ACHN (cell line): ENCODE measurements around the gene FAM217A.
"Not testable (repeated sequence)": the region's sequence is repeated elsewhere in the genome, so short reads cannot be mapped to it uniquely, and the experiment has no call there.

Experiments used
- DNase-seq: peaks from one replicate; pipeline ENCODE4 v3.0.0-alpha.2; 2015
- in situ Hi-C: cut with HindIII; loops from 2 replicates; pipeline ENCODE4 v1.10.0; 2017; ENCODE audit warnings: low sequenced_read_pairs, low pct_ligation_motif_present, low pct_unique_long_range_greater_than_20kb

FAM217A gene, protein sequence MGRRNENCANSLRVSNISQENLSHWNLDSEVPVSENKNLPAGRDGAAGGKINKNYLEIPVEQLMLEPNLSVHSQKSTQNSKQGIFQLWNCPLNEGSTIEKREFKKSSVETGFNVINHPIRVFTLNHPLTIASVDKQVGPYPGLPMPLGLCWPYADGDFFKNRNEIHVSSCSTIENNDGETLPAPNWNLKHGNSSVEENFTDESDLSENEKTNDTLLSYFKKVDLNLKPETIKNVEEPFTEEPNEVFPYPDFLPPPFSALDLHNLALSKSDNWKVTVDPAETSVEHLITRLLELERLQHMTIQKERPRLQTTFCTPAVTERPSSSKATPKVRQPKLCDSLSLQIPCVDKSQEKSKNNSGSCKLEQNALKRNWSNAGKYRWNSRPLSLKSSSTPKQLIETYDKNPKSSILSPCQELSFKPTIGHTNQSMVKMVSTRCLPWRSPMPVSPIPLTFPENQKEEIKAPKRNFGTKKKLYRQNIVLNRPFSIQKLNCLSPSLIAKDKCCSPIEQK

GRCh38 chr6:4078691-4079471, at the start of gene FAM217A:
TSS of gene FAM217A (minus strand) at chr6:4079137. CDS start at chr6:4077414, 1,723 bp downstream.
- in situ Hi-C loops = no loop called here
- DNase-seq = no peak

GRCh38 chr6:4128072-4128471, 49.1 kb upstream of the FAM217A start:
- in situ Hi-C loops = no loop called here
- DNase-seq = no peak

GRCh38 chr6:4125933-4126864, 47.3 kb upstream of the FAM217A start:
- DNase-seq = peak; percentile 89
- in situ Hi-C loops = no loop called here

DNA sequence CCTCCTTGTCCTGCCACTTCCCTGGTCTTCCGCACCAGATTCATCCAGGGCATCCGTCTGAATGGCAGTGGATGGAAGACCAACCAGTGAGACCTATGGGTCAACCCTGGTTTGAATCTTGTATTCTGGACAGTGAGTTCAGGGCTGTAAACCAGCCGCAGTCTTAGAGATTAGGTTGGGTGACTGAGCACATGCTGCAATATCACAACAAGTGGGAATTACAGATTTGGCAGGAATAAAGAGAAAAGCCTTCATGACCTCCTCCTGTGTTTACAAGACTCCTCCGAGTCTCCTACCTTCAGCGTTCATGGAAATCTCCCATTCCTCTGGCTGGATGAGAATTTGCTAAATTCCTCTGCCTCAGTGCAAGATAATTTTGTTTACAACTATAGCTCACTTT, 46.6 kb upstream of the FAM217A start:
- no peak for DNase-seq
- in situ Hi-C loops = no loop called here

DNA sequence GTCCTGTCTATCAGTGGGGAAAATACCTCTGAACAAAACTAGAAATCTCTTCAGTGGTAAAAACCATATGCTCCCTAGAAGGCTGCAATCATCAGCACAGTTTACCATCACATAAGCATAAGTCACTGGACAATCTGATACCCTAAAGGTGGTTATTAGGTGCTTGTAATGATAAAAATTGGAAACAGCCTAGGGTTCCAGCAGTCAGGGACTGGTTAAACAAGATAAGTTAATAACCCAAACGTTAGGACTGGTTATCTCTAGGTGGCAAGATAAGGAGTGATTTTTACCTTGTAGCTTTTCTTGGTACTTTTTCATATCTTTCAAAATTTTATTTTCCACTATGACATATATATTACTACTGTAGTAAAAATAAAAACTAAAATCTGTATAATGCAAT, 45.4 kb upstream of the FAM217A start:
- no peak for DNase-seq
- in situ Hi-C loops = no loop called here

DNA sequence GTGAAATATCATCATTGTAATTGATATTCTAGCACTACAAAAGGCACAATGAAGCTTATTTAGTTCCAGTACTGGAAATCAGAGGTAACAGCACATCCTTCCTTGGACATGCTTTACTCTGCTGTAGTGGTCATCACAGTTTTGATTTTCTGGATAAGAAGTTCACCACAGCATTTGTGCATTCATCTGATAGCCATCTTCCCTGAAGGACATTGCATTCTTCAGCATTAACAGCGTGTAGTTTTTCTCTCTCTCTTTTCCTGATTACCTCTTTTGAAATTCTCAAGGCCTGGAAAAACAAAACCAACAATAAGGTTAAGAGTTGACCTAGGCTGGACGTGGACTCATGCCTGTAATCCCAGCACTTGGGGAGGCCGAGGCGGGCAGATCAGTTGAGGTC, 36.8 kb upstream of the FAM217A start:
- in situ Hi-C loops = no loop called here

GRCh38 chr6:4114123-4114522, 35.2 kb upstream of the FAM217A start:
- no peak for DNase-seq
- in situ Hi-C loops = no loop called here

More for the DNA sequence above, 36.8 kb upstream of the FAM217A start:
- no peak for DNase-seq

GRCh38 chr6:4113649-4114048, 34.7 kb upstream of the FAM217A start:
- in situ Hi-C loops = no loop called here

DNA sequence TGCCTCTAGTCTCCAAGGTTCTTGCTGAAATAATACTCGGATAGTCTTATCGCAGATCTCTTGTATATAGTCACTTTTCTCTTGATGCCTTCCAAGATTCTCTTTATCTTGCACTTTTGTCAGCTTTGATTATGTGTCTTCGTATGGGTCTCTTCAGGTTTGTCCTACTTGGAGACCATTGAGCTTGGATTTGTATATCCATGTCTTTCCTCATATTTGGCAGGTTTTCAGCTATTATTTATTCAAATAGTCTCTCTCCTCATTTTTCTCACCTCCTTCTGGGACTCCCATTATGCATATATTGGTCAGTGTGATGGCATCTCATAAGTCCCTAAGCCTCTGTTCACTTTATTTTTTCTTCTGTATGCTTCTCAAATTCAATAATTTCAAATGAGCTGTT, 33.4 kb upstream of the FAM217A start:
- in situ Hi-C loops = no loop called here
- DNase-seq = no peak

More at GRCh38 chr6:4113649-4114048, 34.7 kb upstream of the FAM217A start:
- DNase-seq = no peak

DNA sequence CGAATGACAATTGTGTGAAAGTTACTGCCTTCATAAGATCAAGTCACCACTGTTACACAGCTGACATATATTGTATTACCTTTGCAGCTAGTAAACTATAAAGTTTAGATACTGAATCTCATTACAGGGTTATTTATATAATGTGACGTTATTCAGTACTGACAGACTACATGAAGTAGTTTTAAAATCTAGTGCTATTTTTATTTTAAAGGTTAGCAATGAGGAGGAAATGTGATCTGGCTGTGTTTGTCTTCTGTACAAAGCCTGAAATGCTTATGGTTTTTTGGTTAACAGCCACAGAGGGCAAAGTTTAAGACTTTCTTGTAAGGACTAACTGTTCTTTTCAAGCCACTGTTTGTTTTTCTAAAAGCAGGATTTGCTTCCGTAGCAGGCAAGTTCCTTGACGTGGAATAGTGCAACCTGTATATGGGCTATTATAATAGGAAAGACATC, 30.5 kb upstream of the FAM217A start:
- in situ Hi-C loops, DNase-seq: not testable (repeated sequence)

GRCh38 chr6:4108561-4109093, 29.7 kb upstream of the FAM217A start:
- in situ Hi-C loops = no loop called here
- no peak for DNase-seq

GRCh38 chr6:4107873-4108272, 28.9 kb upstream of the FAM217A start:
- no peak for DNase-seq
- in situ Hi-C loops = no loop called here

GRCh38 chr6:4105980-4106536, 27.1 kb upstream of the FAM217A start:
- DNase-seq = no peak
- in situ Hi-C loops = no loop called here

DNA sequence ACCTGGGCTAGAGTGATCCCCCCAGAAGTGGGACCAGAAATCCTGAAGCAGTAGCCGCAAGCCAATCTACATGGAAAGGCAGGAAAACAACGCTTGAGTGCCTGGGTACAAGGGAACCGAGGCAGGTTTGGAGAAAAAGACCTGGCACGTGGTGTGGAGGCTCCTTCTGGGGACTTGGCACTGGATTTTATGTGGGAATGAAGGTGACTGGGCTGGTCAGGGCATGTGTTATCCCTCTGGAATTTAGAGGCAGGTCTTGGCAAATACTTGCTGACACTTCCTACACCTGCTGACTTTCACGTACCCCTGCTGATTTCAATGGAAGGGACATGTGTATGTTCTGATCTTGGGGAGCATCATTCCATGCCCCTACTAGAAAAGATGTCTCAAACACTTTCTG, 25.0 kb upstream of the FAM217A start:
- in situ Hi-C loops = no loop called here
- no peak for DNase-seq

DNA sequence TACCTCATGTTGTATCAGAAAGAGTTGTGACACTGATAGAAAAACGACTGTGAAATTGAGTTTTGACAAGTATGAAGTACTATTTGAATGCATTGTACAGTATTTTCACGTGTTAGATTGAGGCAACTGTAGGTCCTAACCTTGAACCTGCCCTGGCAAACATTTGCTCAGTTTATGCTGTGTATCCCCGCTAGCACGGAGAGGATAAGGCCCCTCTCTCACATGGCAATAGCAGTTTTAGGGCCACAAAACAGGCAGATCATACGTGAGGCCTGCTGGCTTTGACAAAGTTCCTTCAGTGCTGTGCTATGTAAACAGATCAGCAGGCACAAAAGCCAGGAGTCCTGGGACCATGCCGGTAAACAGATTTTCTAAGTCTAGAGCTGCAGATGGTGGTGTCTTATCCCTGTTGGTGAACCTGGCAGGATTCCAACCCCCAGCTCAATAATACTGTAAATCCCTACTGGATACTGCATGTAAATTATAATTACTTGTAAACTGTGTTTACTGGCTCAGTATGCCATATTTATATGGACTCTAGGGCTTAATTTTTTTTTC, 23.8 kb upstream of the FAM217A start:
- in situ Hi-C loops = no loop called here
- DNase-seq = no peak

DNA sequence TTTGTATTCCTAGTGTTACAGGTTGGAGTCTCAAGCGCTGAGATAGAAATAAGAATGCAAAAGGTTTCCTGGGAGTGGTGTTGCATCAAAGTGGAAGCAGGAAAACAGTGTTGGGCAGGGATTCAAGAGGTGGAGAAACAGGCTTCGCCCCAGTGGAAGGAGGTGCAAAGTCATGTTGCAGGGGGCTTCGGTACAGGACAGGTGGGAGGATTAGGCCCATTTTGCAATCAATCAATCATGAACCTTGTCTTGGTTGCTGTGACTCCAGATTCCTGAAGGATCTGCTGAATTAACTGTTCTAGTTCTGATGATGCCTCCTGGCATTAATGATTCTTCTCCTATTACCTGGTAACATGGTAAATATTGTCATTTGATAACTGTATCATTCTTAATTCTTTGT, 22.4 kb upstream of the FAM217A start:
- in situ Hi-C loops = no loop called here
- no peak for DNase-seq

- in situ Hi-C loops = no loop called here
- no peak for DNase-seq
Observed at GRCh38 chr6:4100655-4101054, 21.7 kb upstream of the FAM217A start.

DNA sequence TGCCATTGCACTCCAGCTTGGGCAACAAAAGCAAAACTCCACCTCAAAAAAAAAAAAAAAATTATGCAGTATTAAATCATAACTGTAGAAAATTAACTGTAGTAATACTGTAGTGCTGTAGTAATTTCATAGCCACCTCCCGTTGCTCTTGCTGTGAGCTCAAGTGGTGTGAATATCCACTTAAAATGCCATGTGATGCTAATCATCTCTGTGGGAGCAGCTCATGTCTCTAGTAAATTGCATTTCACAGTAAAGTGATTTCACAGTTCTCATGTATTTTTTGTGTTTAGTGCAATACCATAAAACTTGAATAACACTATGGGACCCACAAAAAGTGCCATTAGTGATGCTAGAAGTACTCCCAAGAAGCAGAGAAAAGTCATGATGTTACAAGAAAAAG, 14.4 kb upstream of the FAM217A start:
- DNase-seq = no peak
- in situ Hi-C loops = no loop called here
